ENCODE results near the gene TEX54.
"Not testable (repeated sequence)": the region's sequence is repeated elsewhere in the genome, so short reads cannot be mapped to it uniquely, and the experiment has no call there.

The TEX54 gene

GRCh38 chr11:62841361-62842170 lies 8.9 kb upstream of the TEX54 start:
- Histone ChIP-seq H3K27ac (ENCODE audit: low read length) (peak overlapping the region; percentile 98), H3K9me3 (ENCODE audit: insufficient read depth, low read length) (no peaks in the 10 kb centered on the region), H2AFZ (ENCODE audit: low read depth, low read length) (peak overlapping the region; percentile 48), H3K4me1 (ENCODE audit: low read length) (peaks cover 27% of the 10 kb centered on the region), H4K20me1 (ENCODE audit: insufficient read depth, low read length) (no peaks in the 10 kb centered on the region), H3K27me3 (ENCODE audit: low read depth, low read length) (no peaks in the 10 kb centered on the region), H3K79me2 (ENCODE audit: low read length) (peaks cover 28% of the 10 kb centered on the region), H3K36me3 (replicated peaks; ENCODE audit: low read depth, low read length) (peaks cover 7% of the 10 kb centered on the region), H3K4me2 (ENCODE audit: low read length) (peak overlapping the region; percentile 94), H3K9ac (ENCODE audit: low read length) (peak overlapping the region; percentile 96), H3K4me3 (ENCODE audit: low read length) (peak overlapping the region; percentile 97)
- no peak for TF ChIP-seq CTCF (IDR thresholded peaks at IDR 0.05; ENCODE audit: low read depth, low read length)
- no peak for TF ChIP-seq EZH2phosphoT487 (IDR thresholded peaks at IDR 0.05; ENCODE audit: low read depth)

DNA sequence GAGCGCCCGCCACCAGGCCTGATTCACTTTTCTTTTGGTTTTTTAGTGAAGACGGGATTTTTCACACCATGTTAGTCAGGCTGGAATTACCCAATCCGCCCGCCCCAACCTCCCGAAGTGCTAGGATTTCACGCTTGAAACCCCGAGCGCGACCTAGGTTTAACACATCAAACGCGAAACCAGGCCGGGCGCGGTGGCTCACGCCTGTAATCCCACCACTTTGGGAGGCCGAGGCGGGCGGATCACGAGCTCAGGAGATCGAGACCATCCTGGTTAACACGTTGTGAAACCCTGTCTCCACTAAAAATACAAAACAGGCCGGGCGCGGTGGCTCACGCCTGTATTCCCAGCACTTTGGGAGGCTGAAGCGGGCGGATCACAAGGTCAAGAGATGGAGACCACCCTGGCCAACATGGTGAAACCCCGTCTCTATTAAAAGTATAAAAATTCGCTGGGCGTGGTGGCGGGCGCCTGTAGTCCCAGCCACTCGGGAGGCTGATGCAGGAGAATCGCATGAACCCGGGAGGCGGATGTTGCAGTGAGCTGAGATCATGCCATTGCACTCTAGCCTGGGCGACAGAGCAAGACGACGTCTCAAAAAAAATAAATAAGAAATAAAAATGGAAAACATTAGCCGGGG lies 8.2 kb upstream of the TEX54 start:
- Histone ChIP-seq H3K4me2 (ENCODE audit: low read length) (peak overlapping the region; percentile 94), H3K27ac (ENCODE audit: low read length) (peak overlapping the region; percentile 98), H3K4me1 (ENCODE audit: low read length) (peaks cover 27% of the 10 kb centered on the region), H3K9ac (ENCODE audit: low read length) (peak overlapping the region; percentile 96), H3K36me3 (replicated peaks; ENCODE audit: low read depth, low read length) (peaks cover 14% of the 10 kb centered on the region), H3K4me3 (ENCODE audit: low read length) (peak overlapping the region; percentile 97), H2AFZ (ENCODE audit: low read depth, low read length) (peak overlapping the region; percentile 94), H3K79me2 (ENCODE audit: low read length) (peaks cover 35% of the 10 kb centered on the region)
- H3K9me3 ChIP-seq (ENCODE audit: insufficient read depth, low read length); H3K27me3 ChIP-seq (ENCODE audit: low read depth, low read length); H4K20me1 ChIP-seq (ENCODE audit: insufficient read depth, low read length): not testable (repeated sequence)

GRCh38 chr11:62839050-62839945 lies 6.7 kb upstream of the TEX54 start, which contains the start of gene WDR74:
TSS of gene WDR74 (minus strand) at chr11:62839590. CDS start at chr11:62839570, 20 bp downstream.
- H4K20me1 ChIP-seq (ENCODE audit: insufficient read depth, low read length) = no peaks in the 10 kb centered on the region
- H3K79me2 ChIP-seq (ENCODE audit: low read length) = peaks cover 45% of the 10 kb centered on the region
- H3K4me2 ChIP-seq (ENCODE audit: low read length) = peak within 1 kb of the TSS; percentile 96
- TF ChIP-seq EZH2phosphoT487 (IDR thresholded peaks at IDR 0.05; ENCODE audit: low read depth) (no peak), CTCF (IDR thresholded peaks at IDR 0.05; ENCODE audit: low read depth, low read length) (0 out of 2 replicates have a peak, but pooled peaks have one; percentile 4)
- peaks cover 24% of the 10 kb centered on the region for H3K36me3 ChIP-seq (replicated peaks; ENCODE audit: low read depth, low read length)
- H3K9me3 ChIP-seq (ENCODE audit: insufficient read depth, low read length) = no peaks in the 10 kb centered on the region
- H3K4me3 ChIP-seq (ENCODE audit: low read length) = peak within 1 kb of the TSS; percentile 97
- H3K27me3 ChIP-seq (ENCODE audit: low read depth, low read length) = no peaks in the 10 kb centered on the region
- peak within 1 kb of the TSS; percentile 94 for H2AFZ ChIP-seq (ENCODE audit: low read depth, low read length)
- H3K4me1 ChIP-seq (ENCODE audit: low read length) = peaks cover 27% of the 10 kb centered on the region
- H3K27ac ChIP-seq (ENCODE audit: low read length) = peak within 1 kb of the TSS; percentile 98
- H3K9ac ChIP-seq (ENCODE audit: low read length) = peak within 1 kb of the TSS; percentile 96

- H3K36me3 ChIP-seq (replicated peaks; ENCODE audit: low read depth, low read length) = peaks cover 31% of the 10 kb centered on the region
- TF ChIP-seq CTCF (IDR thresholded peaks at IDR 0.05; ENCODE audit: low read depth, low read length) (no peak), EZH2phosphoT487 (IDR thresholded peaks at IDR 0.05; ENCODE audit: low read depth) (no peak)
- H3K4me3 ChIP-seq (ENCODE audit: low read length) = no peak overlapping the region
- H2AFZ ChIP-seq (ENCODE audit: low read depth, low read length) = no peak overlapping the region
- no peak overlapping the region for H3K9ac ChIP-seq (ENCODE audit: low read length)
- peaks cover 20% of the 10 kb centered on the region for H3K4me1 ChIP-seq (ENCODE audit: low read length)
- no peaks in the 10 kb centered on the region for H3K9me3 ChIP-seq (ENCODE audit: insufficient read depth, low read length)
- H3K27ac ChIP-seq (ENCODE audit: low read length) = no peak overlapping the region
- no peaks in the 10 kb centered on the region for H3K27me3 ChIP-seq (ENCODE audit: low read depth, low read length)
- no peaks in the 10 kb centered on the region for H4K20me1 ChIP-seq (ENCODE audit: insufficient read depth, low read length)
- peaks cover 59% of the 10 kb centered on the region for H3K79me2 ChIP-seq (ENCODE audit: low read length)
- no peak overlapping the region for H3K4me2 ChIP-seq (ENCODE audit: low read length)
Measured at GRCh38 chr11:62835336-62835735, 2.7 kb upstream of the TEX54 start.
